Stimulated activated CD8-positive, alpha-beta memory T cell treated with anti-CD3 and anti-CD28 coated beads, Interleukin-12 subunit alpha, Interleukin-12 subunit beta, amount 100 ng/mL, for 24 hours (primary cell): ENCODE results near the gene FAM217B.
"Not testable (repeated sequence)": the region's sequence is repeated elsewhere in the genome, so short reads cannot be mapped to it uniquely, and the experiment has no call there.

ENCODE experiments used
- DNase-seq: peaks from one replicate; pipeline ENCODE4 v3.0.0-alpha.2; 2020; ENCODE audit errors: extremely low read depth

Gene FAM217B

GRCh38 chr20:59938696-59939051 is 1.5 kb upstream of the FAM217B start:
- no peak for DNase-seq

GRCh38 chr20:59939052-59939878 is 924 bp upstream of the FAM217B start:
- no peak for DNase-seq

- DNase-seq: no peak
Observed at GRCh38 chr20:59939879-59940128, 385 bp upstream of the FAM217B start.

- no peak for DNase-seq
Observed at GRCh38 chr20:59940956-59941294, 736 bp downstream of the FAM217B start.

GRCh38 chr20:59942245-59942644 is 2.1 kb downstream of the FAM217B start:
- no peak for DNase-seq

GRCh38 chr20:59944726-59945125 is 4.5 kb downstream of the FAM217B start:
- DNase-seq: no peak

- DNase-seq: no peak
Observed at GRCh38 chr20:59945175-59945574, 5.0 kb downstream of the FAM217B start.

GRCh38 chr20:59945731-59946130 is 5.5 kb downstream of the FAM217B start:
- DNase-seq: no peak

- no peak for DNase-seq
Observed at GRCh38 chr20:59947376-59947775, 7.2 kb downstream of the FAM217B start.

GRCh38 chr20:59948212-59948611 is 8.0 kb downstream of the FAM217B start:
- no peak for DNase-seq

GRCh38 chr20:59948828-59949720 is 8.9 kb downstream of the FAM217B start:
- DNase-seq: no peak

- no peak for DNase-seq
Observed at GRCh38 chr20:59949911-59950310, 9.7 kb downstream of the FAM217B start.

GRCh38 chr20:59954718-59955117 is 14.5 kb downstream of the FAM217B start:
- DNase-seq: no peak

- no peak for DNase-seq
Observed at GRCh38 chr20:59955131-59955796, 15.1 kb downstream of the FAM217B start.

- not testable (repeated sequence) for DNase-seq
Observed at GRCh38 chr20:59957568-59957967, 17.4 kb downstream of the FAM217B start.

- DNase-seq: no peak
Observed at GRCh38 chr20:59958123-59958522, 17.9 kb downstream of the FAM217B start, which contains the start of gene CDH26. Gene CDH26, plus strand, starts transcription at chr20:59958423. Its CDS starts 304 bp downstream, at chr20:59958727.

GRCh38 chr20:59958626-59959025 is 18.4 kb downstream of the FAM217B start:
- DNase-seq: no peak

- no peak for DNase-seq
Observed at GRCh38 chr20:59961423-59961822, 21.2 kb downstream of the FAM217B start.

- DNase-seq: no peak
Observed at GRCh38 chr20:59962155-59962554, 22.0 kb downstream of the FAM217B start.

- DNase-seq: no peak
Observed at GRCh38 chr20:59966428-59966827, 26.2 kb downstream of the FAM217B start.

- DNase-seq: no peak
Observed at GRCh38 chr20:59971428-59971827, 31.2 kb downstream of the FAM217B start.

- DNase-seq: no peak
Observed at GRCh38 chr20:59972037-59972801, 32.0 kb downstream of the FAM217B start.
